ENCODE measurements around the gene MC4R. TPM values are rescaled to one million over a fixed set of nuclear protein-coding genes. Genes with fewer than 3 reads are reported as not detected.
A peak's percentile ranks its signal among the peaks of the same experiment; 100 is the strongest.
"Not testable (repeated sequence)": the region's sequence is repeated elsewhere in the genome, so short reads cannot be mapped to it uniquely, and the experiment has no call there.

The MC4R gene
- 1 to 10 TPM in 2 of 4 donors, under 1 TPM in 2; 0.45 to 2.5 (median 1.0) TPM for total RNA-seq

DNA sequence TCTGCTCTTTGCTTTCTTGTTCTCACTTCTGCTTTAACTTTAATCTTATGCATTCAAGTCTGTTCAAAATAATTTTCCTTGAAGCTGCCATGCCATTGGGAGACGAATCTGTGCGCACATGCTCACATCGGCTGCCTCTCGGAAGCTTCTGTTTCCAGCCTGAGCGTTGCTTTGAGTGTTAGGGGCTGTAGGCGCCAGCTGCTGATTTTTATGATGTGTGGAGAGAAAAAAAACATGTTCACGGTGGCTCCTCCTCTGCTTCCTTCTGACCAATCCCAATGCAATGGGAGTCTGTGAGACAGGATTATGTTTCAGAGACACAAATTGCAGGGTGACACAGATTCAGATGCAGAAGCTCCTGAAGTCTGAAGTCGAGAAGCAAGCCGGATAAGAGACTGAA is at the start of gene MC4R:
Gene MC4R (minus strand): TSS at position 180 of the 400 bp plus-strand sequence. CDS start 426 bp downstream, outside the sequence.
- H3K4me1 ChIP-seq: peaks cover 0 to 13% (median 13%) of the 10 kb centered on the region in 4 donors
- H3K27me3 ChIP-seq: no peaks in the 10 kb centered on the region
- intact Hi-C loops (cut with DNase I): no loop called here
- H3K4me3 ChIP-seq: peak within 1 kb of the TSS; percentile 3 to 30 (median 18)
- 5% methylated on average over 9 of the region's 9 CpGs for WGBS
- no peak for DNase-seq (ENCODE audit: extremely low spot score)
- H3K27ac ChIP-seq (replicated peaks in 1 of 4): no peak within 1 kb of the TSS
- no peaks in the 10 kb centered on the region for H3K9me3 ChIP-seq
- TF ChIP-seq POLR2A (IDR thresholded peaks at IDR 0.05; ENCODE audit: low read depth) (no peak), POLR2AphosphoS5 (IDR thresholded peaks at IDR 0.05) (peak; percentile 27 to 40)
- H3K36me3 ChIP-seq: no peaks in the 10 kb centered on the region

DNA sequence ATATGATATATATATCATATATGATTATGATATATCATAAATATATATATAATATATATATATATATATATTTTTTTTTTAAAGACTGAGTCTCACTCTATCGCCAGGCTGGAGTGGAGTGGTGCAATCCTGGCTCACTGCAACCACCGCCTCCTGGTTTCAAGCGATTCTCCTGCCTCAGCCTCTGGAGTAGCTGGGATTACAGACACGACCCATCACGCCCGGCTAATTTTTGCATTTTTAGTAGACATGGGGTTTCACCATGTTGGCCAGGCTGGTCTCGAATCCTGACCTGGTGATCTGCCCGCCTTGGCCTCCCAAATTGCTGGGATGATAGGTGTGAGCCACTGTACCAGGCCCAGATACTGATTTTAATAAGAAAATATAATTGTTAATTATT is 49.7 kb upstream of the MC4R start:
- H3K4me1 ChIP-seq; H3K27ac ChIP-seq (replicated peaks in 1 of 4); H3K4me3 ChIP-seq; intact Hi-C loops (cut with DNase I); DNase-seq (ENCODE audit: extremely low spot score); H3K36me3 ChIP-seq; H3K27me3 ChIP-seq; H3K9me3 ChIP-seq: not testable (repeated sequence)
- 92% methylated on average over 8 of the region's 8 CpGs for WGBS

DNA sequence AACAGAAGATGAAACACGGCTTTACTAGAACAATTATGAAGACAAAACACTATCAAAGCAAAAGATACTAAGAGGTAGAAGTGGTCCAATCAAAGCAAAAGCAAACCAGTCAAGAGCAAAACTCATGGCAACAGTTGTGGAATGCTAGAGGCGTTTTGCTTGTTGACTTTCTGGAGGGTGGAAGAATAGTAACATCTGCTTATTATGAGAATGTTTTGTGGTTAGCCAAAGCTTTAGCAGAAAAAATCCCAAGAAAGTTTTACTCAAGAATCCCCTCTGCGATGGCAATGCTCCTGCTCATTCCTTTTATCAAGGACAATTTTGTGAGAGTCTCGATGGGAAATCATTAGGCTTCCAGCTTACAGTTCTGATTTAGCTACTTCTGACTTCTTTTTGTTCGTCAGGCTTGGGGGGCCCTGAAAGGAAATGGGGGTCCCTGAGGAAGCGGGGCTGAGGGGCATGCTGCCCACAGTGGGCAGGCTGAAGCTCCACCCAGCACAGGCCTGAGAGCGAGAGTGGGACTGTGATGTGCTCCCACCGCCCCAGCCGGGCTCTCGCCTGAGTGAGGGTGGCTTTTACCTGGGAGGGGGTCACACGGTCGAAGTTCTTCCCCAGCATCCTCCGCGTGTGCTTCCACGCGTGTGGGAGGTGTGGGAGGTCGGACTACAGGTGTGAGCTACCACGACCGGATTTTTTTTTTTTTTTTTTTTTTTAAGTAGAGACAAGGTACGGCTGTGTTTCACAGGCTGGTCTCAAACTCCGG is 49.0 kb upstream of the MC4R start:
- H3K9me3 ChIP-seq: no peaks in the 10 kb centered on the region
- no peak for DNase-seq (ENCODE audit: extremely low spot score)
- TF ChIP-seq POLR2AphosphoS5 (IDR thresholded peaks at IDR 0.05): no peak
- TF ChIP-seq POLR2A (IDR thresholded peaks at IDR 0.05; ENCODE audit: low read depth): no peak
- TF ChIP-seq, protein P1, sequence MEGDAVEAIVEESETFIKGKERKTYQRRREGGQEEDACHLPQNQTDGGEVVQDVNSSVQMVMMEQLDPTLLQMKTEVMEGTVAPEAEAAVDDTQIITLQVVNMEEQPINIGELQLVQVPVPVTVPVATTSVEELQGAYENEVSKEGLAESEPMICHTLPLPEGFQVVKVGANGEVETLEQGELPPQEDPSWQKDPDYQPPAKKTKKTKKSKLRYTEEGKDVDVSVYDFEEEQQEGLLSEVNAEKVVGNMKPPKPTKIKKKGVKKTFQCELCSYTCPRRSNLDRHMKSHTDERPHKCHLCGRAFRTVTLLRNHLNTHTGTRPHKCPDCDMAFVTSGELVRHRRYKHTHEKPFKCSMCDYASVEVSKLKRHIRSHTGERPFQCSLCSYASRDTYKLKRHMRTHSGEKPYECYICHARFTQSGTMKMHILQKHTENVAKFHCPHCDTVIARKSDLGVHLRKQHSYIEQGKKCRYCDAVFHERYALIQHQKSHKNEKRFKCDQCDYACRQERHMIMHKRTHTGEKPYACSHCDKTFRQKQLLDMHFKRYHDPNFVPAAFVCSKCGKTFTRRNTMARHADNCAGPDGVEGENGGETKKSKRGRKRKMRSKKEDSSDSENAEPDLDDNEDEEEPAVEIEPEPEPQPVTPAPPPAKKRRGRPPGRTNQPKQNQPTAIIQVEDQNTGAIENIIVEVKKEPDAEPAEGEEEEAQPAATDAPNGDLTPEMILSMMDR (IDR thresholded peaks at IDR 0.05): no peak
- TF ChIP-seq EP300 (IDR thresholded peaks at IDR 0.05): no peak
- 87% methylated on average over 18 of the region's 21 CpGs for WGBS
- no peaks in the 10 kb centered on the region for H3K27me3 ChIP-seq
- intact Hi-C loops (cut with DNase I): no loop called here
- no peaks in the 10 kb centered on the region for H3K36me3 ChIP-seq
- H3K27ac ChIP-seq (replicated peaks in 1 of 4): no peak overlapping the region
- no peak overlapping the region for H3K4me3 ChIP-seq
- H3K4me1 ChIP-seq: no peaks in the 10 kb centered on the region

DNA sequence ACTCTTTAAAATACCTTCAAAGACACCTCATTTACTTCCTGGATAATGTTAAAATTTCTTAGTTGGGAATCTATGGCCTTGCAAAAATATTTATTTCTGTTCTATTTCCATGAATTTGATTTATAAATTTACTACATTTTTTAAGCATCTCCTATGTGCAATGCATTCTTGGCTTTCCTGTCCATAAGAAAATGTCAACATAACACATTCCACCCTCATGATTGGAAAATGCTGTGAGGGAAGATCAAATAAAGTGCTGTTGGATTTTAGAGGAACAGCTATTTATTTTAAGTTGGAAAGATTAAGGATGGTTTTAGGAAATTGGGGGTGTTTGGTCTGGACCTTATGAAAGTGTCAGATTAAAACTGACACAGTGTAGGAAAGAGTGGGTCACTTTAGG is 45.4 kb upstream of the MC4R start:
- no peaks in the 10 kb centered on the region for H3K9me3 ChIP-seq
- no peaks in the 10 kb centered on the region for H3K4me1 ChIP-seq
- no peaks in the 10 kb centered on the region for H3K27me3 ChIP-seq
- no peaks in the 10 kb centered on the region for H3K36me3 ChIP-seq
- DNase-seq (ENCODE audit: extremely low spot score): no peak
- no peak overlapping the region for H3K27ac ChIP-seq (replicated peaks in 1 of 4)
- H3K4me3 ChIP-seq: no peak overlapping the region
- intact Hi-C loops (cut with DNase I): no loop called here
- TF ChIP-seq POLR2AphosphoS5 (IDR thresholded peaks at IDR 0.05) (no peak), POLR2A (IDR thresholded peaks at IDR 0.05; ENCODE audit: low read depth) (no peak), EP300 (IDR thresholded peaks at IDR 0.05) (no peak)
- TF ChIP-seq, protein P1 (IDR thresholded peaks at IDR 0.05): no peak

DNA sequence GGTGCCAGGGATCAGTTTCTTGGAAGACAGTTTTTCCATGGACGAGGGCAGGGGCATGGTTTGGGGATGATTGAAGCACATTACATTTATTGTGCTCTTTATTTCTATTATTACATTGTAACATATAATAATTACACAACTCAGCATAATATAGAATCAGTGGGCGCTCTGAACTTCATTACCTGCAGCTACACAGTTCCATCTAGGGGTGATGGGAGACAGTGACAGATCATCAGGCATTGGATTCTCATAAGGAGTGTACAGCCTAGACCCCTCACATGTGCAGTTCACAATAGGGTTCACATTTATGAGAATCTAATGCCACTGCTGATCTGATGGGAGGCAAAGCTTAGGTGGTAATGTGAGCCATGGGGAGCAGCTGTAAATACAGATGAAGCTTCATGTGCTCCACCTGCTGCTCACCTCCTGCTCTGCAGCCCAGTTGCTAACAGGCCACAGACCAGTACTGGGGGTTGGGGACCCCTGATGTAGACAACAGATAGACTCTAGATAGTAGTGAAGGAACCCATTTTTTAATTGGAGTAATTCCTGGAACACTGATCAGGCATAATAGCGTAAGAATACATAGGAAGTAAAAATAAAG is 41.5 kb upstream of the MC4R start:
- 96% methylated on average over 3 of the region's 3 CpGs for WGBS
- TF ChIP-seq, protein P1 (IDR thresholded peaks at IDR 0.05): peak in 1 of 3 experiments; percentile 21
- no peak for TF ChIP-seq POLR2A (IDR thresholded peaks at IDR 0.05; ENCODE audit: low read depth)
- Histone ChIP-seq H3K27ac (replicated peaks in 1 of 4) (no peak overlapping the region), H3K4me3 (no peak overlapping the region), H3K4me1 (peaks cover 0 to 5% (median 1%) of the 10 kb centered on the region in 4 donors), H3K27me3 (no peaks in the 10 kb centered on the region), H3K9me3 (no peaks in the 10 kb centered on the region), H3K36me3 (no peaks in the 10 kb centered on the region)
- intact Hi-C loops (cut with DNase I): no loop called here
- DNase-seq (ENCODE audit: extremely low spot score): no peak

Measured in esophagus muscularis mucosa (tissue), 4 donors.